GM12892 (cell line): ENCODE measurements around the gene USF2.
"Not testable (repeated sequence)": the region's sequence is repeated elsewhere in the genome, so short reads cannot be mapped to it uniquely, and the experiment has no call there.

Experiments used
- DNase-seq: peaks from one replicate; pipeline ENCODE4 v3.0.0; 2011; ENCODE audit not compliant: insufficient read length
- FAIRE-seq: peaks from 2 replicates; lab custom pipeline; 2011; peaks lifted over from hg19 to GRCh38; lab: Jason Lieb, UNC
- POLR2A ChIP-seq: IDR thresholded peaks from 2 replicates; pipeline ENCODE4 v1.6.1; 2011; ENCODE audit warnings: low read depth, low read length, control low read depth
- POLR2AphosphoS5 ChIP-seq: IDR thresholded peaks from 2 replicates; pipeline ENCODE4 v1.6.1; 2011; ENCODE audit warnings: low read depth, low read length, control low read depth
- TAF1 ChIP-seq: IDR thresholded peaks from 2 replicates; pipeline ENCODE4 v1.6.1; 2011; ENCODE audit warnings: low read depth, mild to moderate bottlenecking, control low read depth, low read length, borderline replicate concordance

Gene USF2

GRCh38 chr19:35281303-35281702 is 12.5 kb downstream of the USF2 start:
- no peak for DNase-seq
- no peak for FAIRE-seq
- TF ChIP-seq POLR2AphosphoS5 = no peak
- TF ChIP-seq TAF1 = no peak
- TF ChIP-seq POLR2A = no peak

- DNase-seq = no peak
- TF ChIP-seq TAF1 = no peak
- TF ChIP-seq POLR2A = no peak
- no peak for TF ChIP-seq POLR2AphosphoS5
- no peak for FAIRE-seq
Measured at GRCh38 chr19:35284153-35285094, 15.7 kb downstream of the USF2 start.

- TF ChIP-seq POLR2A (no peak), POLR2AphosphoS5 (no peak), TAF1 (no peak)
- DNase-seq = no peak
Measured at GRCh38 chr19:35285095-35285449, 16.3 kb downstream of the USF2 start.

GRCh38 chr19:35285465-35285864 is 16.7 kb downstream of the USF2 start:
- FAIRE-seq, DNase-seq: not testable (repeated sequence)

More at GRCh38 chr19:35285095-35285449, 16.3 kb downstream of the USF2 start:
- no peak for FAIRE-seq

- FAIRE-seq, DNase-seq: not testable (repeated sequence)
Measured at GRCh38 chr19:35286101-35286500, 17.3 kb downstream of the USF2 start.

- FAIRE-seq = no peak
- TF ChIP-seq TAF1 (no peak), POLR2A (no peak), POLR2AphosphoS5 (no peak)
Measured at GRCh38 chr19:35287713-35288112, 19.0 kb downstream of the USF2 start.

GRCh38 chr19:35288331-35288730 is 19.6 kb downstream of the USF2 start:
- DNase-seq (no peak), FAIRE-seq (no peak)
- TF ChIP-seq TAF1 = no peak
- no peak for TF ChIP-seq POLR2AphosphoS5
- TF ChIP-seq POLR2A = no peak

More at GRCh38 chr19:35287713-35288112, 19.0 kb downstream of the USF2 start:
- no peak for DNase-seq

- no peak for FAIRE-seq
- TF ChIP-seq POLR2AphosphoS5 = no peak
- TF ChIP-seq TAF1 = no peak
- no peak for TF ChIP-seq POLR2A
Measured at GRCh38 chr19:35288906-35289305, 20.1 kb downstream of the USF2 start.

GRCh38 chr19:35290381-35291127 is 21.8 kb downstream of the USF2 start:
- no peak for DNase-seq
- TF ChIP-seq TAF1 (no peak), POLR2AphosphoS5 (no peak), POLR2A (no peak)
- FAIRE-seq = no peak

More at GRCh38 chr19:35288906-35289305, 20.1 kb downstream of the USF2 start:
- DNase-seq = no peak

- FAIRE-seq (no peak), DNase-seq (no peak)
- TF ChIP-seq POLR2A (no peak), TAF1 (no peak), POLR2AphosphoS5 (no peak)
Measured at GRCh38 chr19:35291259-35291658, 22.5 kb downstream of the USF2 start.

- DNase-seq (no peak), FAIRE-seq (no peak)
- TF ChIP-seq POLR2AphosphoS5 (no peak), POLR2A (no peak), TAF1 (no peak)
Measured at GRCh38 chr19:35291916-35292315, 23.2 kb downstream of the USF2 start, which contains the start of gene MAG. Gene MAG (plus strand): TSS chr19:35292161. CDS start chr19:35295409, 3,248 bp downstream.

GRCh38 chr19:35292421-35293362 is 23.9 kb downstream of the USF2 start:
- TF ChIP-seq POLR2AphosphoS5 (no peak), POLR2A (no peak), TAF1 (no peak)
- FAIRE-seq = no peak
- DNase-seq = no peak
